Kidney (tissue), 14 donors: ENCODE measurements around the gene AMMECR1. TPM values are rescaled to one million over a fixed set of nuclear protein-coding genes. Genes with fewer than 3 reads are reported as not detected.

Experiments used
- DNase-seq, 5 donors: peaks; one replicate each; pipeline ENCODE4 v3.0.0-alpha.2; 2013 to 2020
- FAIRE-seq: peaks from 2 replicates; lab custom pipeline; 2012; peaks lifted over from hg19 to GRCh38; lab: Jason Lieb, UNC
- H3K27ac ChIP-seq, 2 donors: one replicate each; pipeline ENCODE4 v1.7.0; 2013; ENCODE audit warnings: low read depth in 2 of 2, low read length in 2 of 2, inconsistent platforms in 1 of 2
- H3K27me3 ChIP-seq: one replicate; pipeline ENCODE4 v1.7.1; 2013; ENCODE audit warnings: low read length, inconsistent platforms; ENCODE audit not compliant: control insufficient read depth, insufficient read depth
- H3K36me3 ChIP-seq, 3 donors: one replicate each; pipeline versions ENCODE4 v1.7.0 to v1.7.1; 2013; ENCODE audit warnings: low read length in 3 of 3, control low read depth in 1 of 3, inconsistent platforms in 1 of 3; ENCODE audit not compliant: insufficient read depth in 3 of 3, control insufficient read depth in 2 of 3
- H3K4me1 ChIP-seq, 3 donors: one replicate each; pipeline versions ENCODE4 v1.7.0 to v1.7.1; 2013; ENCODE audit warnings: low read length in 3 of 3, inconsistent platforms in 1 of 3, low read depth in 1 of 3; ENCODE audit not compliant: control insufficient read depth in 2 of 3, insufficient read depth in 2 of 3
- H3K4me3 ChIP-seq, 3 donors: one replicate each; pipeline versions ENCODE4 v1.7.0 to v1.8.1; 2013; ENCODE audit warnings: low read length in 3 of 3, control low read depth in 1 of 3, inconsistent platforms in 1 of 3
- H3K9ac ChIP-seq, 3 donors: one replicate each; pipeline versions ENCODE4 v1.7.0 to v1.7.1; 2013; ENCODE audit warnings: low read length in 3 of 3, control low read depth in 1 of 3, inconsistent platforms in 1 of 3
- H3K9me3 ChIP-seq, 3 donors: one replicate each; pipeline versions ENCODE4 v1.7.0 to v1.7.1; 2013; ENCODE audit warnings: low read length in 3 of 3, control low read depth in 1 of 3, inconsistent platforms in 1 of 3; ENCODE audit not compliant: control insufficient read depth in 2 of 3, insufficient read depth in 1 of 3
- CTCF ChIP-seq: IDR thresholded peaks from 3 replicates; pipeline ENCODE4 v1.5.1; 2012; ENCODE audit warnings: mild to moderate bottlenecking, moderate library complexity, borderline replicate concordance; ENCODE audit not compliant: insufficient read depth; ENCODE audit errors: extremely low read depth
- intact Hi-C: fragments of 100-400 bp; cut with DNase I; formaldehyde crosslinking; loops from one replicate; pipeline ENCODE4 v1.11.1; 2022
- polyA plus RNA-seq: library from polyadenylated mRNA; stranded (reverse); fragments of 350-450 nt; fragmentation: Illumina TruSeq; extraction: RNeasy Lipid Tissue Mini Kit (QIAGEN cat#74804); gene quantifications from one replicate; pipeline ENCODE4 v1.2.3, GENCODE V29; 2014; ENCODE audit warnings: low read depth, low replicate concordance; ENCODE audit not compliant: insufficient read depth
- total RNA-seq: library from RNA; stranded (reverse); fragmentation: NEBNext Ultra II Directional; extraction: Animal tissue kit (Norgen Biotek cat#: 25700); gene quantifications from one replicate; pipeline ENCODE4 v1.2.1, GENCODE V29; 2021
- donor health status: control.
- donor health status: control.
- donor health status: control.
- donor health status: control.
- donor health status: control.
- donor health status: DM: yes; HTN: yes; CAD: no.
- donor health status: Normal renal cell carcinoma (clear cell type).

The AMMECR1 gene
- total and polyA plus RNA-seq, 2 donors from 2014 or later, result 4.4 to 11.0 TPM

- H3K27ac ChIP-seq, result no peak overlapping the region
- DNase-seq, result no peak
- no peak for FAIRE-seq
- intact Hi-C loops, result no loop called here
- H3K4me1 ChIP-seq, result peaks cover 0 to 2% (median 0%) of the 10 kb centered on the region in 3 donors
- H3K27me3 ChIP-seq, result no peaks in the 10 kb centered on the region
- no peak overlapping the region for H3K4me3 ChIP-seq
- peaks cover 0 to 2% (median 0%) of the 10 kb centered on the region in 3 donors for H3K36me3 ChIP-seq
- no peak overlapping the region for H3K9ac ChIP-seq
- no peak for TF ChIP-seq CTCF
- no peaks in the 10 kb centered on the region for H3K9me3 ChIP-seq
These were observed 142.2 kb downstream of the AMMECR1 start for GRCh38 chrX:110175696-110176095.

- DNase-seq (no peak), FAIRE-seq (no peak)
- TF ChIP-seq CTCF, result no peak
- H3K27me3 ChIP-seq, result no peaks in the 10 kb centered on the region
- H3K27ac ChIP-seq, result no peak overlapping the region
- H3K9ac ChIP-seq, result no peak overlapping the region
- H3K4me3 ChIP-seq, result no peak overlapping the region
- intact Hi-C loops, result no loop called here
- no peaks in the 10 kb centered on the region for H3K9me3 ChIP-seq
- peaks cover 0 to 2% (median 0%) of the 10 kb centered on the region in 3 donors for H3K4me1 ChIP-seq
- peaks cover 0 to 2% (median 0%) of the 10 kb centered on the region in 3 donors for H3K36me3 ChIP-seq
These were observed 142.7 kb downstream of the AMMECR1 start for GRCh38 chrX:110175146-110175545.

- Histone ChIP-seq H3K27ac (no peak overlapping the region), H3K4me1 (peaks cover 0 to 2% (median 0%) of the 10 kb centered on the region in 3 donors), H3K9ac (no peak overlapping the region), H3K36me3 (peaks cover 0 to 2% (median 0%) of the 10 kb centered on the region in 3 donors), H3K4me3 (no peak overlapping the region), H3K27me3 (no peaks in the 10 kb centered on the region), H3K9me3 (no peaks in the 10 kb centered on the region)
- FAIRE-seq (no peak), DNase-seq (no peak)
- TF ChIP-seq CTCF, result no peak
- intact Hi-C loops, result no loop called here
These were observed 144.4 kb downstream of the AMMECR1 start for GRCh38 chrX:110173192-110174175.
